ENCODE results near the gene ANAPC5. TPM values are rescaled to one million over a fixed set of nuclear protein-coding genes. Genes with fewer than 3 reads are reported as not detected.

Gene ANAPC5
- total RNA-seq, 1 experiment from 2014 or later, result 116 TPM

DNA sequence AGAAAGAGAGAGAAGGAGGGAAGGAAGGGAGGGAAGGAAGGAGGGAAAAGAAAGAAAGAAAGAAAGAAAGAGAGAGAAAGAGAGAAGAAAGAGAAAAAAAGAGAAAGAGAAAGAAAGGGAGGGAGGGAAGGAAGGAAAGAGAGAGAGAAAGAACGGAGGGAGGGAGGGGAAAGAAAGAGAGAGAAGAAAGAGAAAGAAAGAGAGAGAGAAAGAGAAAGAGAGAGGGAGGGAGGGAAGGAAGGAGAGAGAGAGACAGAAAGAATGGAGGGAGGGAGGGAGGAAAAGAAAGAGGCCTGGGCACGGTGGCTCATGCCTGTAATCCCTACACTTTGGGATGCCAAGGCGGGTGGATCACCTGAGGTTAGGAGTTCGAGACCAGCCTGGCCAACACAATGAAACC is 5.1 kb upstream of the ANAPC5 start (continued):
- TF ChIP-seq, protein P1, sequence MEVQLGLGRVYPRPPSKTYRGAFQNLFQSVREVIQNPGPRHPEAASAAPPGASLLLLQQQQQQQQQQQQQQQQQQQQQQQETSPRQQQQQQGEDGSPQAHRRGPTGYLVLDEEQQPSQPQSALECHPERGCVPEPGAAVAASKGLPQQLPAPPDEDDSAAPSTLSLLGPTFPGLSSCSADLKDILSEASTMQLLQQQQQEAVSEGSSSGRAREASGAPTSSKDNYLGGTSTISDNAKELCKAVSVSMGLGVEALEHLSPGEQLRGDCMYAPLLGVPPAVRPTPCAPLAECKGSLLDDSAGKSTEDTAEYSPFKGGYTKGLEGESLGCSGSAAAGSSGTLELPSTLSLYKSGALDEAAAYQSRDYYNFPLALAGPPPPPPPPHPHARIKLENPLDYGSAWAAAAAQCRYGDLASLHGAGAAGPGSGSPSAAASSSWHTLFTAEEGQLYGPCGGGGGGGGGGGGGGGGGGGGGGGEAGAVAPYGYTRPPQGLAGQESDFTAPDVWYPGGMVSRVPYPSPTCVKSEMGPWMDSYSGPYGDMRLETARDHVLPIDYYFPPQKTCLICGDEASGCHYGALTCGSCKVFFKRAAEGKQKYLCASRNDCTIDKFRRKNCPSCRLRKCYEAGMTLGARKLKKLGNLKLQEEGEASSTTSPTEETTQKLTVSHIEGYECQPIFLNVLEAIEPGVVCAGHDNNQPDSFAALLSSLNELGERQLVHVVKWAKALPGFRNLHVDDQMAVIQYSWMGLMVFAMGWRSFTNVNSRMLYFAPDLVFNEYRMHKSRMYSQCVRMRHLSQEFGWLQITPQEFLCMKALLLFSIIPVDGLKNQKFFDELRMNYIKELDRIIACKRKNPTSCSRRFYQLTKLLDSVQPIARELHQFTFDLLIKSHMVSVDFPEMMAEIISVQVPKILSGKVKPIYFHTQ (CRISPR knock-in tag; IDR thresholded peaks at IDR 0.05), result no peak
- TF ChIP-seq, protein P2, sequence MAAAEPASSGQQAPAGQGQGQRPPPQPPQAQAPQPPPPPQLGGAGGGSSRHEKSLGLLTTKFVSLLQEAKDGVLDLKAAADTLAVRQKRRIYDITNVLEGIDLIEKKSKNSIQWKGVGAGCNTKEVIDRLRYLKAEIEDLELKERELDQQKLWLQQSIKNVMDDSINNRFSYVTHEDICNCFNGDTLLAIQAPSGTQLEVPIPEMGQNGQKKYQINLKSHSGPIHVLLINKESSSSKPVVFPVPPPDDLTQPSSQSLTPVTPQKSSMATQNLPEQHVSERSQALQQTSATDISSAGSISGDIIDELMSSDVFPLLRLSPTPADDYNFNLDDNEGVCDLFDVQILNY (CRISPR knock-in tag; IDR thresholded peaks at IDR 0.05), result no peak
- TF ChIP-seq JUN (CRISPR knock-in tag; IDR thresholded peaks at IDR 0.05) (no peak), NR2C2 (CRISPR knock-in tag; IDR thresholded peaks at IDR 0.05) (no peak), EMX1 (CRISPR knock-in tag; IDR thresholded peaks at IDR 0.05) (no peak), IRF2 (CRISPR knock-in tag; IDR thresholded peaks at IDR 0.05; ENCODE audit: borderline replicate concordance, low read depth) (no peak), KAT7 (CRISPR knock-in tag; IDR thresholded peaks at IDR 0.05; ENCODE audit: borderline replicate concordance) (no peak)
- TF ChIP-seq, protein P3, sequence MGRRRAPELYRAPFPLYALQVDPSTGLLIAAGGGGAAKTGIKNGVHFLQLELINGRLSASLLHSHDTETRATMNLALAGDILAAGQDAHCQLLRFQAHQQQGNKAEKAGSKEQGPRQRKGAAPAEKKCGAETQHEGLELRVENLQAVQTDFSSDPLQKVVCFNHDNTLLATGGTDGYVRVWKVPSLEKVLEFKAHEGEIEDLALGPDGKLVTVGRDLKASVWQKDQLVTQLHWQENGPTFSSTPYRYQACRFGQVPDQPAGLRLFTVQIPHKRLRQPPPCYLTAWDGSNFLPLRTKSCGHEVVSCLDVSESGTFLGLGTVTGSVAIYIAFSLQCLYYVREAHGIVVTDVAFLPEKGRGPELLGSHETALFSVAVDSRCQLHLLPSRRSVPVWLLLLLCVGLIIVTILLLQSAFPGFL (CRISPR knock-in tag; IDR thresholded peaks at IDR 0.05; ENCODE audit: borderline replicate concordance), result no peak
- TF ChIP-seq, protein P4, sequence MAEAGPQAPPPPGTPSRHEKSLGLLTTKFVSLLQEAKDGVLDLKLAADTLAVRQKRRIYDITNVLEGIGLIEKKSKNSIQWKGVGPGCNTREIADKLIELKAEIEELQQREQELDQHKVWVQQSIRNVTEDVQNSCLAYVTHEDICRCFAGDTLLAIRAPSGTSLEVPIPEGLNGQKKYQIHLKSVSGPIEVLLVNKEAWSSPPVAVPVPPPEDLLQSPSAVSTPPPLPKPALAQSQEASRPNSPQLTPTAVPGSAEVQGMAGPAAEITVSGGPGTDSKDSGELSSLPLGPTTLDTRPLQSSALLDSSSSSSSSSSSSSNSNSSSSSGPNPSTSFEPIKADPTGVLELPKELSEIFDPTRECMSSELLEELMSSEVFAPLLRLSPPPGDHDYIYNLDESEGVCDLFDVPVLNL (CRISPR knock-in tag; IDR thresholded peaks at IDR 0.05; ENCODE audit: borderline replicate concordance, low read depth), result no peak
- TF ChIP-seq, protein P5, sequence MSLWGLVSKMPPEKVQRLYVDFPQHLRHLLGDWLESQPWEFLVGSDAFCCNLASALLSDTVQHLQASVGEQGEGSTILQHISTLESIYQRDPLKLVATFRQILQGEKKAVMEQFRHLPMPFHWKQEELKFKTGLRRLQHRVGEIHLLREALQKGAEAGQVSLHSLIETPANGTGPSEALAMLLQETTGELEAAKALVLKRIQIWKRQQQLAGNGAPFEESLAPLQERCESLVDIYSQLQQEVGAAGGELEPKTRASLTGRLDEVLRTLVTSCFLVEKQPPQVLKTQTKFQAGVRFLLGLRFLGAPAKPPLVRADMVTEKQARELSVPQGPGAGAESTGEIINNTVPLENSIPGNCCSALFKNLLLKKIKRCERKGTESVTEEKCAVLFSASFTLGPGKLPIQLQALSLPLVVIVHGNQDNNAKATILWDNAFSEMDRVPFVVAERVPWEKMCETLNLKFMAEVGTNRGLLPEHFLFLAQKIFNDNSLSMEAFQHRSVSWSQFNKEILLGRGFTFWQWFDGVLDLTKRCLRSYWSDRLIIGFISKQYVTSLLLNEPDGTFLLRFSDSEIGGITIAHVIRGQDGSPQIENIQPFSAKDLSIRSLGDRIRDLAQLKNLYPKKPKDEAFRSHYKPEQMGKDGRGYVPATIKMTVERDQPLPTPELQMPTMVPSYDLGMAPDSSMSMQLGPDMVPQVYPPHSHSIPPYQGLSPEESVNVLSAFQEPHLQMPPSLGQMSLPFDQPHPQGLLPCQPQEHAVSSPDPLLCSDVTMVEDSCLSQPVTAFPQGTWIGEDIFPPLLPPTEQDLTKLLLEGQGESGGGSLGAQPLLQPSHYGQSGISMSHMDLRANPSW (CRISPR knock-in tag; conservative IDR thresholded peaks at IDR 0.05; ENCODE audit: low read depth), result no peak
- TF ChIP-seq, protein P6, sequence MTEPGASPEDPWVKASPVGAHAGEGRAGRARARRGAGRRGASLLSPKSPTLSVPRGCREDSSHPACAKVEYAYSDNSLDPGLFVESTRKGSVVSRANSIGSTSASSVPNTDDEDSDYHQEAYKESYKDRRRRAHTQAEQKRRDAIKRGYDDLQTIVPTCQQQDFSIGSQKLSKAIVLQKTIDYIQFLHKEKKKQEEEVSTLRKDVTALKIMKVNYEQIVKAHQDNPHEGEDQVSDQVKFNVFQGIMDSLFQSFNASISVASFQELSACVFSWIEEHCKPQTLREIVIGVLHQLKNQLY (CRISPR knock-in tag; IDR thresholded peaks at IDR 0.05), result no peak
- TF ChIP-seq, protein P7, sequence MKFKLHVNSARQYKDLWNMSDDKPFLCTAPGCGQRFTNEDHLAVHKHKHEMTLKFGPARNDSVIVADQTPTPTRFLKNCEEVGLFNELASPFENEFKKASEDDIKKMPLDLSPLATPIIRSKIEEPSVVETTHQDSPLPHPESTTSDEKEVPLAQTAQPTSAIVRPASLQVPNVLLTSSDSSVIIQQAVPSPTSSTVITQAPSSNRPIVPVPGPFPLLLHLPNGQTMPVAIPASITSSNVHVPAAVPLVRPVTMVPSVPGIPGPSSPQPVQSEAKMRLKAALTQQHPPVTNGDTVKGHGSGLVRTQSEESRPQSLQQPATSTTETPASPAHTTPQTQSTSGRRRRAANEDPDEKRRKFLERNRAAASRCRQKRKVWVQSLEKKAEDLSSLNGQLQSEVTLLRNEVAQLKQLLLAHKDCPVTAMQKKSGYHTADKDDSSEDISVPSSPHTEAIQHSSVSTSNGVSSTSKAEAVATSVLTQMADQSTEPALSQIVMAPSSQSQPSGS (CRISPR knock-in tag; IDR thresholded peaks at IDR 0.05; ENCODE audit: borderline replicate concordance, low read depth), result no peak

DNA sequence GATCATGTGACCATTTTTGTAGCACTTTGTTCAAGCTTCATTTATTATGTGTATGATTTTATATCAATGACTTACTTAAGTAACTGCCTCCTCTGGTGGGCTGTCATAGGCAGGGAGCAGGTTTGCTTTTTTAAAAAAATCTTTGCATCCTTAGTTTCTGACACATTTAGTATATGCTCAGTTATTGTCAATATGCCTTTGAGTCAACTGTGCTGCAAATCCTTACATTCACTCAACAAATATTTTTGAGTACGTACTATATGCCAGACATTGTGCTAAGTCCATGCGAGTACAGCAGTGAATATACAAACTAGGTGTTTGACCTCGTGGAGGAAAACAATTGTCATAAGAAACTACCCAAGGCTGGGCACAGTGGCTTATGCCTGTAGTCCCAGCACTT is 4.4 kb upstream of the ANAPC5 start:
- ATAC-seq (no peak), DNase-seq (ENCODE audit: low spot score) (no peak)
- no peak overlapping the region for H3K4me3 Mint-ChIP-seq
- H3K9me3 Mint-ChIP-seq, result no peaks in the 10 kb centered on the region
- H3K36me3 Mint-ChIP-seq, result no peaks in the 10 kb centered on the region
- H3K4me1 Mint-ChIP-seq, result peaks cover 5% of the 10 kb centered on the region; the same call in 1 of the 2 replicates
- POLR2A ChIA-PET, result no interaction called here
- H3K27me3 Mint-ChIP-seq (ENCODE audit: low read depth), result peaks cover 3% of the 10 kb centered on the region
- no peak overlapping the region for H3K27ac Mint-ChIP-seq
- CTCF ChIA-PET, result interaction anchor here (0.6 kb wide), 1 partner anchor 45 kb away, joined by 3 read pairs; no protein-coding TSS in a partner anchor
- TF ChIP-seq GTF2I (CRISPR knock-in tag; conservative IDR thresholded peaks at IDR 0.05) (no peak), NR2C2 (CRISPR knock-in tag; IDR thresholded peaks at IDR 0.05) (no peak), FOXJ3 (CRISPR knock-in tag; IDR thresholded peaks at IDR 0.05; ENCODE audit: borderline replicate concordance) (no peak), ETV6 (CRISPR knock-in tag; IDR thresholded peaks at IDR 0.05) (no peak), ZNF232 (CRISPR knock-in tag; IDR thresholded peaks at IDR 0.05) (no peak), FOXK1 (CRISPR knock-in tag; IDR thresholded peaks at IDR 0.05) (no peak)
- TF ChIP-seq, protein P3 (CRISPR knock-in tag; IDR thresholded peaks at IDR 0.05; ENCODE audit: borderline replicate concordance), result no peak
- TF ChIP-seq, protein P8, sequence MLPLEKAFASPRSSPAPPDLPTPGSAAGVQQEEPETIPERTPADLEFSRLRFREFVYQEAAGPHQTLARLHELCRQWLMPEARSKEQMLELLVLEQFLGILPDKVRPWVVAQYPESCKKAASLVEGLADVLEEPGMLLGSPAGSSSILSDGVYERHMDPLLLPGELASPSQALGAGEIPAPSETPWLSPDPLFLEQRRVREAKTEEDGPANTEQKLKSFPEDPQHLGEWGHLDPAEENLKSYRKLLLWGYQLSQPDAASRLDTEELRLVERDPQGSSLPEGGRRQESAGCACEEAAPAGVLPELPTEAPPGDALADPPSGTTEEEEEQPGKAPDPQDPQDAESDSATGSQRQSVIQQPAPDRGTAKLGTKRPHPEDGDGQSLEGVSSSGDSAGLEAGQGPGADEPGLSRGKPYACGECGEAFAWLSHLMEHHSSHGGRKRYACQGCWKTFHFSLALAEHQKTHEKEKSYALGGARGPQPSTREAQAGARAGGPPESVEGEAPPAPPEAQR (CRISPR knock-in tag; IDR thresholded peaks at IDR 0.05), result no peak
- TF ChIP-seq, protein P9, sequence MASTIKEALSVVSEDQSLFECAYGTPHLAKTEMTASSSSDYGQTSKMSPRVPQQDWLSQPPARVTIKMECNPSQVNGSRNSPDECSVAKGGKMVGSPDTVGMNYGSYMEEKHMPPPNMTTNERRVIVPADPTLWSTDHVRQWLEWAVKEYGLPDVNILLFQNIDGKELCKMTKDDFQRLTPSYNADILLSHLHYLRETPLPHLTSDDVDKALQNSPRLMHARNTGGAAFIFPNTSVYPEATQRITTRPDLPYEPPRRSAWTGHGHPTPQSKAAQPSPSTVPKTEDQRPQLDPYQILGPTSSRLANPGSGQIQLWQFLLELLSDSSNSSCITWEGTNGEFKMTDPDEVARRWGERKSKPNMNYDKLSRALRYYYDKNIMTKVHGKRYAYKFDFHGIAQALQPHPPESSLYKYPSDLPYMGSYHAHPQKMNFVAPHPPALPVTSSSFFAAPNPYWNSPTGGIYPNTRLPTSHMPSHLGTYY (CRISPR knock-in tag; IDR thresholded peaks at IDR 0.05), result no peak
- TF ChIP-seq, protein P6 (CRISPR knock-in tag; IDR thresholded peaks at IDR 0.05), result no peak
